ENCODE results near the gene FBXL17. TPM values are rescaled to one million over a fixed set of nuclear protein-coding genes. Genes with fewer than 3 reads are reported as not detected.

The FBXL17 gene
- total and polyA plus RNA-seq, 9 of the 15 experiments (the other 6 are each of a cell fraction or from before 2014, with no cell fraction given), result 0.32 to 5.4 (median 1.8) TPM

DNA sequence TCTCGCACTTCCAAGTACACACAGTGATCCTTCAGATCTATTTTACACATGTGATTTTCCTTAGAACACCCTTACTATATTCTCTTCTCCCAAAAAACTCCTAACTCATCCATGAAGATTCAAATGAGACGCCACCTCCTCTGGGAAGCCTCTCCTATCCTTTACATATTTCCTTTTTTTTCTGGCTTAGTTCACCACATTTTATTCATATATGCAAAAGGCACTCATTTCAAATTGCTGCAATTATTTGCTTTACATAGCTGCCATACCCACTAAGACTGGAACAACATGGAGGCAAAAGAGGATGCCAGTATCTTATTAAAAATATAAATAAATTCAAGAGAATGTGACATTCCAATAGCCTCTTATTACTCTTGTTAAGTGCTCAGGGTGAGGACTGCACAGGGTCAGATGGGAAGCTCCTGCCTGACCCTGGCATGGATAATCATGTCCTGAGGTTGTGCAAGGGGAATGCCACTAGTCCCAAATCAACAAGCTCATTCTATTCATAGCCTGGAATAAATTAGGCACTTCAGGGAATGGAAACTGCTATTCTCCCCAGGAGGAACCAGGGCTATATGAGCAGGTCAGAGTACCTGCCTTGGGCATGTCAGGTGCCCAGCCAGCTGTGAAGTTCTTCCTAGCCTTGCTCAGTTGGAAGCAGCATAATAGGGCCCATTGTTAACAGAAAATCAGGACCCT is 262.9 kb downstream of the FBXL17 start (continued):
- TF ChIP-seq, protein P1, sequence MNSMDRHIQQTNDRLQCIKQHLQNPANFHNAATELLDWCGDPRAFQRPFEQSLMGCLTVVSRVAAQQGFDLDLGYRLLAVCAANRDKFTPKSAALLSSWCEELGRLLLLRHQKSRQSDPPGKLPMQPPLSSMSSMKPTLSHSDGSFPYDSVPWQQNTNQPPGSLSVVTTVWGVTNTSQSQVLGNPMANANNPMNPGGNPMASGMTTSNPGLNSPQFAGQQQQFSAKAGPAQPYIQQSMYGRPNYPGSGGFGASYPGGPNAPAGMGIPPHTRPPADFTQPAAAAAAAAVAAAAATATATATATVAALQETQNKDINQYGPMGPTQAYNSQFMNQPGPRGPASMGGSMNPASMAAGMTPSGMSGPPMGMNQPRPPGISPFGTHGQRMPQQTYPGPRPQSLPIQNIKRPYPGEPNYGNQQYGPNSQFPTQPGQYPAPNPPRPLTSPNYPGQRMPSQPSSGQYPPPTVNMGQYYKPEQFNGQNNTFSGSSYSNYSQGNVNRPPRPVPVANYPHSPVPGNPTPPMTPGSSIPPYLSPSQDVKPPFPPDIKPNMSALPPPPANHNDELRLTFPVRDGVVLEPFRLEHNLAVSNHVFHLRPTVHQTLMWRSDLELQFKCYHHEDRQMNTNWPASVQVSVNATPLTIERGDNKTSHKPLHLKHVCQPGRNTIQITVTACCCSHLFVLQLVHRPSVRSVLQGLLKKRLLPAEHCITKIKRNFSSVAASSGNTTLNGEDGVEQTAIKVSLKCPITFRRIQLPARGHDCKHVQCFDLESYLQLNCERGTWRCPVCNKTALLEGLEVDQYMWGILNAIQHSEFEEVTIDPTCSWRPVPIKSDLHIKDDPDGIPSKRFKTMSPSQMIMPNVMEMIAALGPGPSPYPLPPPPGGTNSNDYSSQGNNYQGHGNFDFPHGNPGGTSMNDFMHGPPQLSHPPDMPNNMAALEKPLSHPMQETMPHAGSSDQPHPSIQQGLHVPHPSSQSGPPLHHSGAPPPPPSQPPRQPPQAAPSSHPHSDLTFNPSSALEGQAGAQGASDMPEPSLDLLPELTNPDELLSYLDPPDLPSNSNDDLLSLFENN (IDR thresholded peaks at IDR 0.05; ENCODE audit: low read depth in 2 of 2, low read length in 2 of 2), result no peak
- TF ChIP-seq ZFP30 (CRISPR knock-in tag; IDR thresholded peaks at IDR 0.05; ENCODE audit: borderline replicate concordance), result no peak

DNA sequence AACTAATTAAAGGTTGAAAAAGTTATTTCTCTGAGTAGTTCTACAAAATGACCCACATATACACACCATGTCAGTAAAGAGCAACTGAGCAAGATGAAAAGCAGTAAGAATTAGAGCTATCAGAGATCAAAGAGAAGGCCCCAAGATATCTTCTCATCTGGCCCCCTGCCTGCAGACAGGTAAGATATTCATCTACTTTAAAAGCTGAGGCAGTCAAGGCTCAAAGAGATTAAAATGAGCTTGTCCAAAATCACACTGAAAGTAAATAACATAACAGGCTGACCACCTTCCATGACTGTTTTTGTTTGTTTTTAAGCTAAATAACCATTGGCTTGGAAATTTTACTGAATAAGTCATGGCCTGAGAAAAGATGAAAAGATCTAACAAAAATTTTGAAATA is 266.2 kb downstream of the FBXL17 start:
- POLR2A ChIA-PET, result interaction anchor here (0.6 kb wide), 2 partner anchors 10 to 37 kb away, joined by 3 to 7 read pairs; no protein-coding TSS in a partner anchor
- no peak for TF ChIP-seq FOXP1 (CRISPR knock-in tag; IDR thresholded peaks at IDR 0.05)
- TF ChIP-seq, protein P2, sequence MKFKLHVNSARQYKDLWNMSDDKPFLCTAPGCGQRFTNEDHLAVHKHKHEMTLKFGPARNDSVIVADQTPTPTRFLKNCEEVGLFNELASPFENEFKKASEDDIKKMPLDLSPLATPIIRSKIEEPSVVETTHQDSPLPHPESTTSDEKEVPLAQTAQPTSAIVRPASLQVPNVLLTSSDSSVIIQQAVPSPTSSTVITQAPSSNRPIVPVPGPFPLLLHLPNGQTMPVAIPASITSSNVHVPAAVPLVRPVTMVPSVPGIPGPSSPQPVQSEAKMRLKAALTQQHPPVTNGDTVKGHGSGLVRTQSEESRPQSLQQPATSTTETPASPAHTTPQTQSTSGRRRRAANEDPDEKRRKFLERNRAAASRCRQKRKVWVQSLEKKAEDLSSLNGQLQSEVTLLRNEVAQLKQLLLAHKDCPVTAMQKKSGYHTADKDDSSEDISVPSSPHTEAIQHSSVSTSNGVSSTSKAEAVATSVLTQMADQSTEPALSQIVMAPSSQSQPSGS (CRISPR knock-in tag; IDR thresholded peaks at IDR 0.05), result no peak
- no peak for TF ChIP-seq ZNF830 (CRISPR knock-in tag; IDR thresholded peaks at IDR 0.05)
- no peak for TF ChIP-seq ZNF174 (CRISPR knock-in tag; IDR thresholded peaks at IDR 0.05)
- TF ChIP-seq ZBTB8A (IDR thresholded peaks at IDR 0.05; ENCODE audit: partially characterized antibody), result no peak
- TF ChIP-seq RAD21 (CRISPR knock-in tag; conservative IDR thresholded peaks at IDR 0.05 in 1 of 2, IDR thresholded peaks at IDR 0.05 in 1 of 2), result no peak
- TF ChIP-seq, protein P3, sequence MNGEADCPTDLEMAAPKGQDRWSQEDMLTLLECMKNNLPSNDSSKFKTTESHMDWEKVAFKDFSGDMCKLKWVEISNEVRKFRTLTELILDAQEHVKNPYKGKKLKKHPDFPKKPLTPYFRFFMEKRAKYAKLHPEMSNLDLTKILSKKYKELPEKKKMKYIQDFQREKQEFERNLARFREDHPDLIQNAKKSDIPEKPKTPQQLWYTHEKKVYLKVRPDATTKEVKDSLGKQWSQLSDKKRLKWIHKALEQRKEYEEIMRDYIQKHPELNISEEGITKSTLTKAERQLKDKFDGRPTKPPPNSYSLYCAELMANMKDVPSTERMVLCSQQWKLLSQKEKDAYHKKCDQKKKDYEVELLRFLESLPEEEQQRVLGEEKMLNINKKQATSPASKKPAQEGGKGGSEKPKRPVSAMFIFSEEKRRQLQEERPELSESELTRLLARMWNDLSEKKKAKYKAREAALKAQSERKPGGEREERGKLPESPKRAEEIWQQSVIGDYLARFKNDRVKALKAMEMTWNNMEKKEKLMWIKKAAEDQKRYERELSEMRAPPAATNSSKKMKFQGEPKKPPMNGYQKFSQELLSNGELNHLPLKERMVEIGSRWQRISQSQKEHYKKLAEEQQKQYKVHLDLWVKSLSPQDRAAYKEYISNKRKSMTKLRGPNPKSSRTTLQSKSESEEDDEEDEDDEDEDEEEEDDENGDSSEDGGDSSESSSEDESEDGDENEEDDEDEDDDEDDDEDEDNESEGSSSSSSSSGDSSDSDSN (IDR thresholded peaks at IDR 0.05; ENCODE audit: borderline replicate concordance in 1 of 2, low read depth in 2 of 2, low read length in 2 of 2), result no peak
- TF ChIP-seq, protein P4, sequence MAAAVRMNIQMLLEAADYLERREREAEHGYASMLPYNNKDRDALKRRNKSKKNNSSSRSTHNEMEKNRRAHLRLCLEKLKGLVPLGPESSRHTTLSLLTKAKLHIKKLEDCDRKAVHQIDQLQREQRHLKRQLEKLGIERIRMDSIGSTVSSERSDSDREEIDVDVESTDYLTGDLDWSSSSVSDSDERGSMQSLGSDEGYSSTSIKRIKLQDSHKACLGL (CRISPR knock-in tag; IDR thresholded peaks at IDR 0.05; ENCODE audit: borderline replicate concordance, poor library complexity, severe bottlenecking), result no peak
- no peak for TF ChIP-seq POLR2AphosphoS2 (IDR thresholded peaks at IDR 0.05; ENCODE audit: low read length)

More for the DNA sequence above, 266.2 kb downstream of the FBXL17 start:
- Histone ChIP-seq H4K20me1 (replicated peaks; ENCODE audit: control insufficient read depth, insufficient read depth, low read length) (no peaks in the 10 kb centered on the region), H3K4me2 (ENCODE audit: insufficient read depth, low read length) (no peak overlapping the region), H3K4me1 (replicated peaks in 1 of 2; ENCODE audit: control insufficient read depth in 2 of 2, insufficient read depth in 2 of 2, low read length in 2 of 2) (no peaks in the 10 kb centered on the region), H3K36me3 (ENCODE audit: control insufficient read depth, insufficient read depth, low read length) (no peaks in the 10 kb centered on the region), H3K9me3 (replicated peaks; ENCODE audit: control insufficient read depth, insufficient read depth, low read depth, low read length) (no peaks in the 10 kb centered on the region; the same call in 1 of the 2 replicates), H3K27me3 (ENCODE audit: control insufficient read depth in 2 of 2, insufficient read depth in 2 of 2, low read length in 2 of 2) (no peaks in the 10 kb centered on the region), H3K27ac (ENCODE audit: extremely low read depth, low read depth, low read length) (no peak overlapping the region), H2AFZ (ENCODE audit: low read depth, low read length) (no peak overlapping the region), H3K9me1 (ENCODE audit: control insufficient read depth, insufficient read depth, low read length) (no peaks in the 10 kb centered on the region), H3K79me2 (ENCODE audit: control insufficient read depth, insufficient read depth, low read length) (no peaks in the 10 kb centered on the region), H3K4me3 (no peak overlapping the region), H3K9ac (ENCODE audit: insufficient read depth in 1 of 2, low read depth in 2 of 2, low read length in 2 of 2) (no peak overlapping the region)
- CTCF ChIA-PET (ENCODE audit: low intra/inter-chr PET ratio), result no interaction called here
- intact Hi-C loops (cut with micrococcal nuclease), result no loop called here
- DNase-seq (ENCODE audit: extremely low read depth in 1 of 4, low spot score in 3 of 4) (no peak), FAIRE-seq (no peak), ATAC-seq (no peak)
- in situ Hi-C loops (cut with MboI), result no loop called here
- BruUV-seq (replicated peaks), result no TSS peak

Data from K562 (cell line).